Measurements from ENCODE around the gene DOCK11. TPM values are rescaled to one million over a fixed set of nuclear protein-coding genes. Genes with fewer than 3 reads are reported as not detected.

Gene DOCK11
- total RNA-seq, 1 experiment from 2014 or later = 13.1 TPM

- TF ChIP-seq NR1H2 (CRISPR knock-in tag; IDR thresholded peaks at IDR 0.05) = no peak
- TF ChIP-seq E2F5 (CRISPR knock-in tag; IDR thresholded peaks at IDR 0.05) = no peak
- no peak for TF ChIP-seq CTCF (IDR thresholded peaks at IDR 0.05)
- TF ChIP-seq FOXJ3 (CRISPR knock-in tag; IDR thresholded peaks at IDR 0.05; ENCODE audit: borderline replicate concordance) = no peak
- no peak for TF ChIP-seq ZNF138 (CRISPR knock-in tag; conservative IDR thresholded peaks at IDR 0.05)
- no peak for TF ChIP-seq ATF2 (CRISPR knock-in tag; IDR thresholded peaks at IDR 0.05; ENCODE audit: borderline replicate concordance, low read depth)
These were observed 79.1 kb downstream of the DOCK11 start (continued) for GRCh38 chrX:118574666-118575065.

- H3K27ac Mint-ChIP-seq = no peak overlapping the region
- no peaks in the 10 kb centered on the region for H3K36me3 Mint-ChIP-seq
- no peak overlapping the region for H3K4me3 Mint-ChIP-seq
- no peaks in the 10 kb centered on the region for H3K4me1 Mint-ChIP-seq
- no peaks in the 10 kb centered on the region for H3K27me3 Mint-ChIP-seq (ENCODE audit: low read depth)
- CTCF ChIA-PET = no interaction called here
- POLR2A ChIA-PET = no interaction called here
- TF ChIP-seq USF1 (CRISPR knock-in tag; IDR thresholded peaks at IDR 0.05) (no peak), RELA (CRISPR knock-in tag; IDR thresholded peaks at IDR 0.05; ENCODE audit: borderline replicate concordance) (no peak), CTCF (IDR thresholded peaks at IDR 0.05) (no peak), OVOL2 (CRISPR knock-in tag; IDR thresholded peaks at IDR 0.05; ENCODE audit: borderline replicate concordance) (no peak), SMAD4 (CRISPR knock-in tag; IDR thresholded peaks at IDR 0.05) (no peak), ZNF232 (CRISPR knock-in tag; IDR thresholded peaks at IDR 0.05) (no peak), TCF7 (CRISPR knock-in tag; IDR thresholded peaks at IDR 0.05; ENCODE audit: low read depth) (no peak), ZMAT4 (CRISPR knock-in tag; IDR thresholded peaks at IDR 0.05) (no peak), NR3C1 (CRISPR knock-in tag; conservative IDR thresholded peaks at IDR 0.05; ENCODE audit: low read depth) (no peak), FOXP1 (CRISPR knock-in tag; IDR thresholded peaks at IDR 0.05; ENCODE audit: borderline replicate concordance) (no peak), ZNF416 (CRISPR knock-in tag; IDR thresholded peaks at IDR 0.05) (no peak), STAT6 (CRISPR knock-in tag; conservative IDR thresholded peaks at IDR 0.05; ENCODE audit: low read depth) (no peak), NFYB (CRISPR knock-in tag; conservative IDR thresholded peaks at IDR 0.05; ENCODE audit: low read depth) (no peak), KAT7 (CRISPR knock-in tag; IDR thresholded peaks at IDR 0.05; ENCODE audit: borderline replicate concordance) (no peak), EMX1 (CRISPR knock-in tag; IDR thresholded peaks at IDR 0.05) (no peak), TEAD1 (CRISPR knock-in tag; IDR thresholded peaks at IDR 0.05) (no peak), ZNF512 (CRISPR knock-in tag; IDR thresholded peaks at IDR 0.05; ENCODE audit: borderline replicate concordance) (no peak), MXD4 (CRISPR knock-in tag; IDR thresholded peaks at IDR 0.05; ENCODE audit: borderline replicate concordance) (no peak), ZNF263 (CRISPR knock-in tag; IDR thresholded peaks at IDR 0.05; ENCODE audit: low read depth) (no peak), ELF4 (CRISPR knock-in tag; IDR thresholded peaks at IDR 0.05; ENCODE audit: low read depth) (no peak)
- DNase-seq (ENCODE audit: low spot score) (no peak), ATAC-seq (no peak)
- no peaks in the 10 kb centered on the region for H3K9me3 Mint-ChIP-seq
These were observed 81.4 kb downstream of the DOCK11 start for GRCh38 chrX:118577041-118577440.
